ENCODE results near the gene ITIH4. TPM values are rescaled to one million over a fixed set of nuclear protein-coding genes. Genes with fewer than 3 reads are reported as not detected.

The ITIH4 gene
- total and polyA plus RNA-seq, 2 of the 13 experiments (the other 11 are each of a cell fraction or from before 2014, with no cell fraction given): 2.7 to 5.3 TPM

DNA sequence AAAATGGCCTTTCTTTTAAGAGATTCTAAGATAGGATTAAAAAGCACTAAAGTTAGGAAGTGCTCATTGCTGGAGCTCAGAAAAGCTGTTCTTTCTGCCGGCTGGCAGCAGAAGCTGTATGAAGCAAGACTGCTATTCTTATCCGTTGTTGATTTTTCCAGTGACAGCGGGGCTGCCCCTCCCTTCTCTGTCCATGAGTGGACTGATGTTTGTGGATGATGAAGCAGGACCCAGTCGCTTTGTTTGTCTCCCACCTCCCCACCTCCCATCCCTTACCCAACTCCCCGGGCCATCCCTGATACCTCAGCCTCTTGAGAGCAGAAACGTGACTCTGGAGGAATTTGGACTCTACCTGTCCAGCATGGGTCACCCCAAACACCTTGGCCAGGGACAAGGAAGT is 14.7 kb upstream of the ITIH4 start (continued):
- TF ChIP-seq POLR2G (IDR thresholded peaks at IDR 0.05; ENCODE audit: low read depth, low read length) (no peak), FIP1L1 (IDR thresholded peaks at IDR 0.05; ENCODE audit: borderline replicate concordance, insufficient read depth, low read depth, low read length) (no peak), JARID2 (CRISPR knock-in tag; IDR thresholded peaks at IDR 0.05; ENCODE audit: insufficient replicate concordance) (no peak), ZNF703 (CRISPR knock-in tag; IDR thresholded peaks at IDR 0.05; ENCODE audit: borderline replicate concordance) (no peak), PPARG (CRISPR knock-in tag; conservative IDR thresholded peaks at IDR 0.05) (no peak), ZNF234 (CRISPR knock-in tag; conservative IDR thresholded peaks at IDR 0.05) (no peak), HNRNPH1 (optimal IDR thresholded peaks at IDR 0.05; ENCODE audit: low read depth, low read length) (no peak), ZNF343 (CRISPR knock-in tag; IDR thresholded peaks at IDR 0.05) (no peak), ZNF10 (CRISPR knock-in tag; IDR thresholded peaks at IDR 0.05; ENCODE audit: borderline replicate concordance, low read depth) (no peak), ZC3H4 (CRISPR knock-in tag; IDR thresholded peaks at IDR 0.05; ENCODE audit: borderline replicate concordance) (no peak), STAG1 (CRISPR knock-in tag; IDR thresholded peaks at IDR 0.05) (0 out of 2 replicates have a peak, but pooled peaks have one; percentile 6), SNRNP70 (IDR thresholded peaks at IDR 0.05; ENCODE audit: low read depth, low read length) (no peak), ARNTL (CRISPR knock-in tag; IDR thresholded peaks at IDR 0.05) (no peak), TBX2 (CRISPR knock-in tag; IDR thresholded peaks at IDR 0.05; ENCODE audit: borderline replicate concordance) (no peak), ONECUT2 (CRISPR knock-in tag; IDR thresholded peaks at IDR 0.05) (no peak)
- TF ChIP-seq, protein P1, sequence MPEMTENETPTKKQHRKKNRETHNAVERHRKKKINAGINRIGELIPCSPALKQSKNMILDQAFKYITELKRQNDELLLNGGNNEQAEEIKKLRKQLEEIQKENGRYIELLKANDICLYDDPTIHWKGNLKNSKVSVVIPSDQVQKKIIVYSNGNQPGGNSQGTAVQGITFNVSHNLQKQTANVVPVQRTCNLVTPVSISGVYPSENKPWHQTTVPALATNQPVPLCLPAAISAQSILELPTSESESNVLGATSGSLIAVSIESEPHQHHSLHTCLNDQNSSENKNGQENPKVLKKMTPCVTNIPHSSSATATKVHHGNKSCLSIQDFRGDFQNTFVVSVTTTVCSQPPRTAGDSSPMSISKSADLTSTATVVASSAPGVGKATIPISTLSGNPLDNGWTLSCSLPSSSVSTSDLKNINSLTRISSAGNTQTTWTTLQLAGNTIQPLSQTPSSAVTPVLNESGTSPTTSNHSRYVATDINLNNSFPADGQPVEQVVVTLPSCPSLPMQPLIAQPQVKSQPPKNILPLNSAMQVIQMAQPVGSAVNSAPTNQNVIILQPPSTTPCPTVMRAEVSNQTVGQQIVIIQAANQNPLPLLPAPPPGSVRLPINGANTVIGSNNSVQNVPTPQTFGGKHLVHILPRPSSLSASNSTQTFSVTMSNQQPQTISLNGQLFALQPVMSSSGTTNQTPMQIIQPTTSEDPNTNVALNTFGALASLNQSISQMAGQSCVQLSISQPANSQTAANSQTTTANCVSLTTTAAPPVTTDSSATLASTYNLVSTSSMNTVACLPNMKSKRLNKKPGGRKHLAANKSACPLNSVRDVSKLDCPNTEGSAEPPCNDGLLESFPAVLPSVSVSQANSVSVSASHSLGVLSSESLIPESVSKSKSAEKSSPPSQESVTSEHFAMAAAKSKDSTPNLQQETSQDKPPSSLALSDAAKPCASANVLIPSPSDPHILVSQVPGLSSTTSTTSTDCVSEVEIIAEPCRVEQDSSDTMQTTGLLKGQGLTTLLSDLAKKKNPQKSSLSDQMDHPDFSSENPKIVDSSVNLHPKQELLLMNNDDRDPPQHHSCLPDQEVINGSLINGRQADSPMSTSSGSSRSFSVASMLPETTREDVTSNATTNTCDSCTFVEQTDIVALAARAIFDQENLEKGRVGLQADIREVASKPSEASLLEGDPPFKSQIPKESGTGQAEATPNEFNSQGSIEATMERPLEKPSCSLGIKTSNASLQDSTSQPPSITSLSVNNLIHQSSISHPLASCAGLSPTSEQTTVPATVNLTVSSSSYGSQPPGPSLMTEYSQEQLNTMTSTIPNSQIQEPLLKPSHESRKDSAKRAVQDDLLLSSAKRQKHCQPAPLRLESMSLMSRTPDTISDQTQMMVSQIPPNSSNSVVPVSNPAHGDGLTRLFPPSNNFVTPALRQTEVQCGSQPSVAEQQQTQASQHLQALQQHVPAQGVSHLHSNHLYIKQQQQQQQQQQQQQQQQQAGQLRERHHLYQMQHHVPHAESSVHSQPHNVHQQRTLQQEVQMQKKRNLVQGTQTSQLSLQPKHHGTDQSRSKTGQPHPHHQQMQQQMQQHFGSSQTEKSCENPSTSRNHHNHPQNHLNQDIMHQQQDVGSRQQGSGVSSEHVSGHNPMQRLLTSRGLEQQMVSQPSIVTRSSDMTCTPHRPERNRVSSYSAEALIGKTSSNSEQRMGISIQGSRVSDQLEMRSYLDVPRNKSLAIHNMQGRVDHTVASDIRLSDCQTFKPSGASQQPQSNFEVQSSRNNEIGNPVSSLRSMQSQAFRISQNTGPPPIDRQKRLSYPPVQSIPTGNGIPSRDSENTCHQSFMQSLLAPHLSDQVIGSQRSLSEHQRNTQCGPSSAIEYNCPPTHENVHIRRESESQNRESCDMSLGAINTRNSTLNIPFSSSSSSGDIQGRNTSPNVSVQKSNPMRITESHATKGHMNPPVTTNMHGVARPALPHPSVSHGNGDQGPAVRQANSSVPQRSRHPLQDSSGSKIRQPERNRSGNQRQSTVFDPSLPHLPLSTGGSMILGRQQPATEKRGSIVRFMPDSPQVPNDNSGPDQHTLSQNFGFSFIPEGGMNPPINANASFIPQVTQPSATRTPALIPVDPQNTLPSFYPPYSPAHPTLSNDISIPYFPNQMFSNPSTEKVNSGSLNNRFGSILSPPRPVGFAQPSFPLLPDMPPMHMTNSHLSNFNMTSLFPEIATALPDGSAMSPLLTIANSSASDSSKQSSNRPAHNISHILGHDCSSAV (CRISPR knock-in tag; IDR thresholded peaks at IDR 0.05; ENCODE audit: borderline replicate concordance): no peak
- TF ChIP-seq, protein P2, sequence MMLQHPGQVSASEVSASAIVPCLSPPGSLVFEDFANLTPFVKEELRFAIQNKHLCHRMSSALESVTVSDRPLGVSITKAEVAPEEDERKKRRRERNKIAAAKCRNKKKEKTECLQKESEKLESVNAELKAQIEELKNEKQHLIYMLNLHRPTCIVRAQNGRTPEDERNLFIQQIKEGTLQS (CRISPR knock-in tag; IDR thresholded peaks at IDR 0.05): no peak
- TF ChIP-seq, protein P3, sequence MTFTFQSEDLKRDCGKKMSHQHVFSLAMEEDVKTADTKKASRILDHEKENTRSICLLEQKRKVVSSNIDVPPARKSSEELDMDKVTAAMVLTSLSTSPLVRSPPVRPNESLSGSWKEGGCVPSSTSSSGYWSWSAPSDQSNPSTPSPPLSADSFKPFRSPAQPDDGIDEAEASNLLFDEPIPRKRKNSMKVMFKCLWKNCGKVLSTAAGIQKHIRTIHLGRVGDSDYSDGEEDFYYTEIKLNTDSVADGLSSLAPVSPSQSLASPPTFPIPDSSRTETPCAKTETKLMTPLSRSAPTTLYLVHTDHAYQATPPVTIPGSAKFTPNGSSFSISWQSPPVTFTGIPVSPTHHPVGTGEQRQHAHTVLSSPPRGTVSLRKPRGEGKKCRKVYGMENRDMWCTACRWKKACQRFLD (CRISPR knock-in tag; IDR thresholded peaks at IDR 0.05; ENCODE audit: borderline replicate concordance): no peak

All from HepG2 (cell line).